AG08396 (cell line): ENCODE measurements around the gene SLIT3.

Experiments used
- DNase-seq: peaks from one replicate; pipeline ENCODE4 v3.0.0; 2012; ENCODE audit warnings: low spot score, mixed read lengths

SLIT3 gene

GRCh38 chr5:168740811-168741213, 560.1 kb downstream of the SLIT3 start:
- DNase-seq: no peak

DNA sequence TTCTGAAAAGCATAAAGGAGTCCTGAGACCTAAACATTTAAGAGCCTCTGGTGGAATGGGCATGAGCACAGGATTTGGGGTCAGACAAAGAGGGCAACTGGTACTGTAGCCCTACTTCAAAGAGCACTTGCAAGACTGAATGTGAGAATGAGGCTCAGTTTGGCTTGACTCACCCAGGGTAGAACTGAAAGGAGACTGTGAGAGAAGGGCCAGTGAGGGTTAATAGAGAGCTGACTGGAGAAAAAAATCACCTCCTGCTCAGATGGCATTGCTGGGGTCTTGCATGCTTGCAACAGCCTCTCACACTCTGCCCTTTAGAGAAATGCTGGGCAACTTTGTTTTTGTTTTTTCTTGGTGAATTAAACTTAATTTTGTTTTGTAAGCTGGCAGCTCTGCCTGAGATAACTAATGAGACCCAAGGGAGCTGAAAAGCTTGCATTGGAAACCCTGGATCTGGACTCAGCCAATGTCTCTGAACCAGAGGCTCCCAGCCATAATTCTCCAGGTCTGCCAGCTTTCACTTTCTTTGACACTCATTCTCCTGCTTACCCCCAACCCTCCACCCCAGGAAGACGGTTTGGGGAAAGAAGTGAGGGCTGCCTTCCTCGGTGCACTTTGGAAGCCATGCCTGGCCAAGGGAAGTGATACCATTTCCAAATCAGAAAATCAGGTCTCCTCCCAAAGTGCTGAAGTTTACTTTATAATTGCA, 560.7 kb downstream of the SLIT3 start:
- DNase-seq: no peak

- DNase-seq: no peak
Measured at GRCh38 chr5:168737066-168737465, 563.9 kb downstream of the SLIT3 start.

GRCh38 chr5:168736281-168736831, 564.6 kb downstream of the SLIT3 start:
- no peak for DNase-seq

DNA sequence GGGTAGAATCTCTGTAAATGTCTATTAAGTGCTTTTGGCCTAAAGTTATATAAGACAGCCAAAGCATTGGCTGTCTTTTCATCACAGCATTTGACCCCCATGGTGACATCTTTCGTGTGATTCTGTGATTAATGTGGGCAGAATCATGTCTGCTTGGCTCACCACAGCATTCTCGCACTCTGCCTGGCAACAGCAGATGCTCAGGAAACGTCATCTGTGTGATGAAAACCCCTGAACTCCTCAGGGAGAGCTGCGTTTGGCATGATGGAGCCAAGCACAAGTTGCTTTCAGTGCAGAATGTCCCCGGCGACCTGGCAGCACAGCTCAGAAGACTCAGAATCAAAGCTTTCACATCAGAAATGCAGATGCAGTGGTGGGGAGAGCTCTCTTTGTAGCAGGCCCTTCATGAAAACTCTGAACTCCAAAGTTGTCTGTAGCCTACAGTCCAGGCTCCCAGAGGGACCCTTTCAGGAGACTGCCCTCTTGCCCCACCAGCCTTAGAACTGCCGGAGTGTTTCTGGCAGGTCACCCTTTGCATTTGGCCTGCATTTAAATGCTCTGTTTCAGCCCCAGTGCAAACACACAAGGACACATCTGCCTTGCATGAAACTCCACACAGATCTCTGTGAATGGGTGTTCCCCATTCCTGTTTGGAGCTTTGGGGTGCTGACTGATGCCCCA, 566.2 kb downstream of the SLIT3 start:
- DNase-seq: peak; percentile 42

DNA sequence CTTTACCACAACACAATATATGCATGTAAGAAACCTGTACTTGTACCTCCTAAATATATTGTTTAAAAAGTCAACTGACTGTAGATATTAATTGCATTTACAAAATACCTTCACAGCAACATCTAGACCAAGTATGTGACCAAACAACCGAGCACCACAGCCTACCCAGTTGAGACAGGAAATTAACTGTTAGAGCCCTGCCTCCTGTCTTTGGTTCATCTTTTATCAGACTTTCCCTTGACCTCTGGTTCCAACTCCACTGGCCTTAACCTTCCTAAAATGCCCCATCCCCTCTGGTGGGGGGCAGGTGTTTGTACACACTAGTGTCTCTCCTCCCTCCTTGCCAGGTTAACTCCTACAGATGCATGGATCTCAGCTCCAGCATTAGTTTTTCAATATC, 566.8 kb downstream of the SLIT3 start:
- DNase-seq: no peak

- no peak for DNase-seq
Measured at GRCh38 chr5:168728546-168729211, 572.3 kb downstream of the SLIT3 start.

- DNase-seq: no peak
Measured at GRCh38 chr5:168727547-168727946, 573.4 kb downstream of the SLIT3 start.

DNA sequence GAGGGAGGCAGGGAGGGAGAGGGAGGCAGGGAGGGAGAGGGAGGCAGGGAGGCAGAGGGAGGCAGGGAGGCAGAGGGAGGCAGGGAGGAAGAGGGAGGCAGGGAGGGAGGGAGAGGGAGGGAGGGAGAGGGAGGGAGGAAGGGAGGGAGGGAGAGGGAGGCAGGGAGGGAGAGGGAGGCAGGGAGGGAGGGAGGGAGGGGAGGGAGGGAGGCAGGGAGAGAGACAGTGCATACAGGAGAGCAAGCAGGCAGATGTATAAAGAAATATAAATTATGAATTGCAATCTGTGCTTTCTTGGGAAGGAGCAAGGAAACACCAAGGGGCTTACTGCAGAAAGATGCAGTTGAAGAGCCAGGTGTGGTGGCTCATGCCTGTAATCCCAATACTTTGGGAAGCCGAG, 574.6 kb downstream of the SLIT3 start:
- DNase-seq: no peak

- no peak for DNase-seq
Measured at GRCh38 chr5:168724227-168724626, 576.7 kb downstream of the SLIT3 start.

- no peak for DNase-seq
Measured at GRCh38 chr5:168723037-168723436, 577.9 kb downstream of the SLIT3 start.

GRCh38 chr5:168721966-168722365, 579.0 kb downstream of the SLIT3 start:
- no peak for DNase-seq

GRCh38 chr5:168721002-168721753, 579.8 kb downstream of the SLIT3 start:
- DNase-seq: no peak

DNA sequence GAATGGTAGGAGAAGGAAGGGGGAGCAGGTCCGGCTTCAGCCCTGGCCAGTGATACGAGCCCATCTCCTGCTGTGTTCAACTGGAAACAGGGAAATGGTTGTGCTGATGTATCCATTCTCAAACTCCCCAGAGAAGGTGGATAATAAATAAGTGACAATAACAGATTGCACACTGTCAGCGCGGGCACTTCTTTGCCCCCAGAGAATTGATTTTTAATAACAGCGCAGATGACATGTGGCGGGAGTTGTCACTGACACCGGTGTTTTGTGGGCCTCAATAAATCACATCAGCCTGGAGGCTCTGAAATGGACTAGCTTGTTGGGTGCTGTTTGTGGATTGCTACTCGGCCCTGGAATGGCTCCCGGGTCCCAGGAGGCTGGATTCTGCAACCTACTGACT, 580.4 kb downstream of the SLIT3 start:
- DNase-seq: no peak

DNA sequence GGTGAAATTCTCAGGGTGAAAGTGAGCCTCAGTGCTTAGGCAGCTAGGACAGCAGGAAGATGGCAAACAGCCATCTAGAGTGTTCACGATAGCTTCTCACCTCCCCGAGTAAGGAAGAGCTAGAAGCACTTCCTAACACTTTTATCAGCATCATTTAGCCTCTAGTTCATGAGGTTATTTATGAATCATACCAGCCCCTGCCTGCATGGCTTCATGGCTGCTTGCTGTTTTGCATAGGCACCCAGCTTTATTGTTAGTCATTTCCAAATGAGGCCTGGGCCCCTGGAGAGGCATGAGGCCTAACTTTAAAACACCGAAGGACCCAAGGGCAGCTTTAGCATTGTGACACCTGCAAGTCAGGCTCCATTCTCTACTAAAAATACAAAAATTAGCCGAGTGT, 586.9 kb downstream of the SLIT3 start:
- no peak for DNase-seq

DNA sequence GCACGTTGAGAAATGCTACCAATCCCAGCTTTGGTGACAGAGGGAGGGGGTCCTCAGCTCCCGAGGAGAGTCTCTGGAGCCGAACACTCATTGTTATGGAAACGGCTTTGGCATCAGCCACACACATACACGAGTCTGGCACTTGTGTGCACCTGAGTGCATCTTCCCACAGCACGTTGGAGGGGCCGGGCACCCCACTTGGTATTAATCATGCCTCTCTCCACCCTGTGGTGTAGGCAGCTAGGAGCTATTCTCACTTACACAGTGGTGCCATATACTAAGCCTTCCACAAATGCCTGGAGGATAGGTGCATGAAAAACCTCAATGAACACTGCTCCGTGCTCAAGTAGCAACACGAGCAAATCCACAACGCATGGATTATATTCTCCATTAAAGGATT, 587.9 kb downstream of the SLIT3 start:
- DNase-seq: no peak

GRCh38 chr5:168712280-168712924, 588.5 kb downstream of the SLIT3 start:
- DNase-seq: peak; percentile 66

DNA sequence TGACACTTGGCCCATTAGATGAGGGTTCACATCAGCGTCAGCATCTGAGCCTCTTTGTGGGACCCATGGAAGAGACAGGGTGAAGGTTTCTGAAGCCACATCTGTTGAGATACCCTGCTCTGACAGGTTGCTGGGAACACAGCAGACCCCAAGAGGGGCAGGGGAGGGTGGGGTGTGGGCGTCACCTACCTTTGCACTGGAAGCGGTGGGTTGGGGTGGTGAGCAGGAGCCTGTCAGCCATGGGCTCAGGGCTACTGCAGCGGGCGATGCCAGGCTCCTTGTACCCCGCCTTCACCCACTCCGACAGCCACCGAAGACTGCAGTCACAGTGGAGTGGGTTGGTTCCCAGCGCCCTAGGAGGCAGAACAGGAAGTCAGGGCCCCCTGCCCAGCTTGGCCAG, 590.2 kb downstream of the SLIT3 start:
- no peak for DNase-seq

GRCh38 chr5:168707716-168708695, 592.9 kb downstream of the SLIT3 start:
- no peak for DNase-seq

DNA sequence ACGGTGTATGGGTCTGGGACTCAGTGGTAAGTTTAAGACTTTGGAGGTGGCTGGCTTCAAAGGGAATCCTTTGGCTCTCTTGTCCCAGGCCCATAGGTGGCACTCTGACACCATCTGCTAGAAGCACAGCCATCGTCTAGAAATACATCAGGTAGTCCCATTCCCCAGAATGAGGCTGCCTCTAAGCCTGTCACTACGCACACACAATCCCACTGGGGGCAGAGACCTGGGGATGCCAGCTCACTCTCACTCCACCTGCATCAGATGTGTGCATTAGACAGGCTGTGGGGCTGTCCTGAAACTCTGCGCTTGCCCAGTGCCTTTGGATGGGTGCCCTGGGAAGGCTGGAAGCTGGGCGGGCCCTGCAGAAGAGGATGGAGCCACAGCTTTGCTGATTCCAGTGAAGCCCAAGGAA, 594.3 kb downstream of the SLIT3 start:
- DNase-seq: peak; percentile 28
